ENCODE data around the gene CYP26A1. TPM values are rescaled to one million over a fixed set of nuclear protein-coding genes. Genes with fewer than 3 reads are reported as not detected.

CYP26A1 gene
- total RNA-seq, 1 donor from 2014 or later, result not detected

DNA sequence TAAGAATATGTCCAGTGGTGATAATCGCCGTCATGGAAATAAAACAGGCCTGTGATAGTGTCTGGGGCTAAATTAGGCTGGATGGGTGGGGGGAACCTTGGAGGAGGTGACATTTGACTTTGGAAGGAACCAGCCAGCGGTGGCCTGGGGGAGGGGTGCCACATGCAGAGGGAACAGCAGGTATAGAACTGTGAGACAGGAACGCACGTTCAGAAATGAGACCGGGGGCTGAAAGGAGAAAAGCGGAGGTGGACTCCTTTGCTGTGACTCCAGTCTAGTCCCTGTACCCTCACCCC lies 2.6 kb upstream of the CYP26A1 start:
- TF ChIP-seq, protein P1, sequence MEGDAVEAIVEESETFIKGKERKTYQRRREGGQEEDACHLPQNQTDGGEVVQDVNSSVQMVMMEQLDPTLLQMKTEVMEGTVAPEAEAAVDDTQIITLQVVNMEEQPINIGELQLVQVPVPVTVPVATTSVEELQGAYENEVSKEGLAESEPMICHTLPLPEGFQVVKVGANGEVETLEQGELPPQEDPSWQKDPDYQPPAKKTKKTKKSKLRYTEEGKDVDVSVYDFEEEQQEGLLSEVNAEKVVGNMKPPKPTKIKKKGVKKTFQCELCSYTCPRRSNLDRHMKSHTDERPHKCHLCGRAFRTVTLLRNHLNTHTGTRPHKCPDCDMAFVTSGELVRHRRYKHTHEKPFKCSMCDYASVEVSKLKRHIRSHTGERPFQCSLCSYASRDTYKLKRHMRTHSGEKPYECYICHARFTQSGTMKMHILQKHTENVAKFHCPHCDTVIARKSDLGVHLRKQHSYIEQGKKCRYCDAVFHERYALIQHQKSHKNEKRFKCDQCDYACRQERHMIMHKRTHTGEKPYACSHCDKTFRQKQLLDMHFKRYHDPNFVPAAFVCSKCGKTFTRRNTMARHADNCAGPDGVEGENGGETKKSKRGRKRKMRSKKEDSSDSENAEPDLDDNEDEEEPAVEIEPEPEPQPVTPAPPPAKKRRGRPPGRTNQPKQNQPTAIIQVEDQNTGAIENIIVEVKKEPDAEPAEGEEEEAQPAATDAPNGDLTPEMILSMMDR (IDR thresholded peaks at IDR 0.05; ENCODE audit: insufficient read depth, low read length, poor library complexity, severe bottlenecking), result no peak
- Histone ChIP-seq H3K4me3 (ENCODE audit: low read depth, low read length) (no peak overlapping the region), H3K27me3 (ENCODE audit: control insufficient read depth, insufficient read depth, low read length) (peaks cover 96% of the 10 kb centered on the region), H3K36me3 (ENCODE audit: control insufficient read depth, insufficient read depth, low read length) (no peaks in the 10 kb centered on the region)
- DNase-seq (ENCODE audit: low read depth), result no peak

DNA sequence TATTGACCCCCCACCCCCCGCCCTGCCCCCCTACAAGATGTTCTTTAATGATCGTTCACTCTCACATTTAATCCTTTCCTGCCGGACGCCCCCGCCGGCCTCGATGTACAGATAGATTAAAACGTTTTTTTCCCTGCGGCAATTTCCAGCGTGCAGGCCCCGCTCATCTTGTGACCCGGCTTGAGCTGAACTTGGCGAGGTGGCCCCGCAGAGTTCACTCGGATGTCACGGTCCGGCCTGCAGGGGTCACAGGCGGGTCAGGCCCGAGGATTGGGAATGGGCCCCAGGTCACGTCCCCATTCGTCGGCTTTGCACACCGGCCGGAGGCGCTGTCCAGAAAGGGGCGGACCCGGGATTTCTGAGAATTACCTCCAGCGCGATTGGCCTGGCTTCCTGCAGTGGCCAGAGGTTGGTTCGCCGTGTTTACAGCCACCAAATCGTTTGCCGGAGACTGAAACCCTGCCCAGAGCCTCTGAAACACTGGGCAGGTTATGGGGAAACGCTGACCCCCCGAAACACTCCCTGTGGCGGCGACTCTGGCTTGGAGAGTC lies 1.9 kb upstream of the CYP26A1 start:
- peak overlapping the region; percentile 28 for H3K4me3 ChIP-seq (ENCODE audit: low read depth, low read length)
- TF ChIP-seq, protein P1 (IDR thresholded peaks at IDR 0.05; ENCODE audit: insufficient read depth, low read length, poor library complexity, severe bottlenecking), result no peak
- no peak for DNase-seq (ENCODE audit: low read depth)
- peaks cover 94% of the 10 kb centered on the region for H3K27me3 ChIP-seq (ENCODE audit: control insufficient read depth, insufficient read depth, low read length)
- no peaks in the 10 kb centered on the region for H3K36me3 ChIP-seq (ENCODE audit: control insufficient read depth, insufficient read depth, low read length)

DNA sequence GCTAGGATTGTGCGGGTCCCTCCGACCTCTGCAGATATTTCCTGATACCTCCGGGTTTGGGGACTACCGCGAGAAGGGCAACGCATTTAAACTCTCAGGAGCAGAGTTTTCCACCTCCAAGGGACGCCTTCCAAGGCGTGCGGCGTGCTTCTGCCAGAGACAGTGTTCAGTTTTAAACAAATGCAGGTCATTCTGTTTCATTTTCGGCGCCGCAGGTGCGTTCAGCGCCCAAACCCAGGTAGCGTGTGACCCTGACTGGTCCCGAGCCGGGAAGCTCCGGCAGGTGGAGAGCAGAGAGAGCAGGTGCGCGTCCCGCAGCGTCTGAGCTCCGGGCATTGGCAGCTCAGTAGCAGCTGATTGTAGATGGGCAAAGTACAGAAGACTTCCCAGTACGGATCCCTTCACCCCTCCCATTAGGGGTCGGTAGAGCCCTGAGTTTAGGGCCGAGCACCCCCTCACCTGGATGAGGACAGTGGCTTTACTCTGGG lies 1.4 kb upstream of the CYP26A1 start:
- Histone ChIP-seq H3K4me3 (ENCODE audit: low read depth, low read length) (peak overlapping the region; percentile 28), H3K27me3 (ENCODE audit: control insufficient read depth, insufficient read depth, low read length) (peaks cover 89% of the 10 kb centered on the region)
- TF ChIP-seq, protein P1 (IDR thresholded peaks at IDR 0.05; ENCODE audit: insufficient read depth, low read length, poor library complexity, severe bottlenecking), result no peak

DNA sequence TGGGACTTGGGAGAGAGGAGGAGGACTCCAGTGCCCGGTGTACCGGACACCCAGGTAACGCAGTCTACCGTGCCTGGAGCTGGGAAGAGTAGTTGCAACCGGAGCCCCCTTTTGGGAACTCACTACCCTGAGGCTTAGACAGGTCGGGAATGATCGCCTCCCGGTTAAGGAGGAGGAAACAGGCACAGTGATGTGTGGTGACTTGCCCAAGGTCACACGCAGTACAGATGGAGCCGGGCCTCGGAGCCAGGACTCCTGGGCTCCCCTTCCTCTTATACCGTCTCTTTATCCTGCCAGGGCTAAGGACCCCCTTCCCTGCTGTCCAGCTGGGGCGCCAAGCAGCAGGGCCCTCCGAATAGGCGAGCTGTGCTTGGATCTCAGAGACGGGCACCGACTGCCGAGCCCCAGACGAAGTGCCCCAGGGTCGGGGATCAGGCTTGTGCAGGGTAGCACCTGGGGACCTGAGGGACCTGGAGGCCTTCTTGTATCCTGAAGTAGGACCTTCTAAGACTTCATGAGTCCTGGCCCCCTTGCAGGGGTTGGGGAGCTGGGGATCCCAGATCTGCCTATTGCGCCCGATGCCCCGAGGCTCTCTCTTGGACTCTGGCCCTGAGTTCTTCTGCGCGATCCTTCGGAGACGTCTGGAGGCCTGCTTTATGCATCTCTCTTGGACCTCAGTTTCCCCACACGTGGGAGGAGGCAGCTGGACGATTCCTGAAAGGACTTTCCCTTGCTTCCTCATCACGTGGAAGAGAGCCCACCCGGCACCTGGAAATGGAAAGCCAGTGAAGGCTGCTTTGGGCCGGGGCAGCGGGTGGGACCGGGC lies 767 bp upstream of the CYP26A1 start:
- Histone ChIP-seq H3K27me3 (ENCODE audit: control insufficient read depth, insufficient read depth, low read length) (peaks cover 82% of the 10 kb centered on the region), H3K4me3 (ENCODE audit: low read depth, low read length) (no peak overlapping the region), H3K36me3 (ENCODE audit: control insufficient read depth, insufficient read depth, low read length) (no peaks in the 10 kb centered on the region)
- no peak for DNase-seq (ENCODE audit: low read depth)
- TF ChIP-seq, protein P1 (IDR thresholded peaks at IDR 0.05; ENCODE audit: insufficient read depth, low read length, poor library complexity, severe bottlenecking), result no peak

More for the DNA sequence above, 1.4 kb upstream of the CYP26A1 start:
- no peaks in the 10 kb centered on the region for H3K36me3 ChIP-seq (ENCODE audit: control insufficient read depth, insufficient read depth, low read length)
- DNase-seq (ENCODE audit: low read depth), result no peak

DNA sequence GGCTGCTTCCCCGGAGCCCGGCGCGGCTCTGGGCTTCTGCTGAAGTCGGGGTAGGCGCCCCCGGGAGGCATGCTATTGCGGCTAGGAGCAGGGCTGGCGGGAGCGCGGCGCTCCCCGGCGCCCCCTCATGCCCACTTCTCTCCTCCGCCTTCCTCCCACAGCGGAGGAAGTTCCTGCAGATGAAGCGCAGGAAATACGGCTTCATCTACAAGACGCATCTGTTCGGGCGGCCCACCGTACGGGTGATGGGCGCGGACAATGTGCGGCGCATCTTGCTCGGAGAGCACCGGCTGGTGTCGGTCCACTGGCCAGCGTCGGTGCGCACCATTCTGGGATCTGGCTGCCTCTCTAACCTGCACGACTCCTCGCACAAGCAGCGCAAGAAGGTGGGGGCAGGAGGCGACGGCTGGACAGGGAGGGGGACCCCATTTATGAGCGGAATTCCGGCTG lies 479 bp downstream of the CYP26A1 start:
- Histone ChIP-seq H3K4me3 (ENCODE audit: low read depth, low read length) (peak overlapping the region; percentile 10), H3K27me3 (ENCODE audit: control insufficient read depth, insufficient read depth, low read length) (peaks cover 69% of the 10 kb centered on the region), H3K36me3 (ENCODE audit: control insufficient read depth, insufficient read depth, low read length) (no peaks in the 10 kb centered on the region)
- DNase-seq (ENCODE audit: low read depth), result no peak
- TF ChIP-seq, protein P1 (IDR thresholded peaks at IDR 0.05; ENCODE audit: insufficient read depth, low read length, poor library complexity, severe bottlenecking), result no peak

Measured in kidney epithelial cell (primary cell).